Measurements from ENCODE around the gene HSF4. TPM values are rescaled to one million over a fixed set of nuclear protein-coding genes. Genes with fewer than 3 reads are reported as not detected.
A peak's percentile ranks its signal among the peaks of the same experiment; 100 is the strongest.

The HSF4 gene
- total RNA-seq, 1 donor from 2014 or later = 19.0 TPM

DNA sequence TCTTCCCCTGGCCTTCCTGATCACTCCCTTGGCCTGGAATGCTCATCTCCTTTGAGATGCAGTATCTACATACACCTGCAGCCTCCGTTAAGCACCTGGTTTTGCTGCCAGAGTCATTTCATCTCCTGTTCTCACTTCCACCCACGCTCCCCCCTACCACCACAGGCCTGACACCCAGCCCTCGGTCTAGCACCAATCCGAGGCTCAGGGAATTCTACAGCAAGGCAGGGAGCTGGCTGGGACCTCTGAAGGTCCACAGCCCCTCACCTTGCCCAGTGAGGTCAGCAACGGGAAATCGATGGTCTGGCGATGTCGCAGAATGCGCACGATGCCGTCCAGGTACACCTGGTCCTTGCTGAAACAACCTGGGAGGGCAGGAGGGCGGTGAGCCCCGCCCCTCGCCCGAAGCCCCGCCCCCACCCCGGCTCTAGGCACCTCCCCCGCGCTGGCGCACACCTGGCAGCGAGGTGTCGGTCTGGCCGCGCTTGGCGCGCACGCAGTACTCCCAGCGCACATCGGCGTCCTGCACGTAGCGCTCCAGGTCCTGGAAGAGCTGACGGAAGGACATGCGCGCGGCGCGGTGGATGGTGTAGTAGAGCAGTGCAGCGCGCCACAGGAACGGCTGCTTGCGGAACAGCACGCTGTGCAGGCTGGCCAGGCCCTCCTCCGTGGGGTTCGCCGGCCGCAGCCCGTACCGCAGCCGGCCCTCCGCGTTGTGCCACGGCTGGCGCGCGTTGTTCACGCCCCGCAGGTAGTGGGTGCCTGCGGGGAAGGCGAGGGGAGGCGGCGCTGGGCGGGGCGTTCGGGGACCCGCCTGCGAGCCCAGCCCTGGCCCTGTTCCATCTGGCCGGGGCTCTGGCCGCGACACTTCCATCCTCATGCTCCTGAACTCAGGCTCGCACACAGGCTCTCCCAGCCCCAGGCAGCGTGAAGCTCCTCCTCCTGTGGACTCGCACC, 13.5 kb downstream of the HSF4 start:
- no peaks in the 10 kb centered on the region for H3K9me3 Mint-ChIP-seq (ENCODE audit: low read depth)
- peaks cover 27% of the 10 kb centered on the region for H3K4me1 Mint-ChIP-seq (ENCODE audit: low read depth)
- peak overlapping the region; percentile 58 for H3K4me3 Mint-ChIP-seq (ENCODE audit: unreplicated experiment)
- H3K27ac Mint-ChIP-seq (ENCODE audit: unreplicated experiment) = no peak overlapping the region
- H3K27me3 Mint-ChIP-seq (ENCODE audit: low read depth) = no peaks in the 10 kb centered on the region
- DNase-seq (ENCODE audit: low spot score) = no peak
- TF ChIP-seq, protein P1, sequence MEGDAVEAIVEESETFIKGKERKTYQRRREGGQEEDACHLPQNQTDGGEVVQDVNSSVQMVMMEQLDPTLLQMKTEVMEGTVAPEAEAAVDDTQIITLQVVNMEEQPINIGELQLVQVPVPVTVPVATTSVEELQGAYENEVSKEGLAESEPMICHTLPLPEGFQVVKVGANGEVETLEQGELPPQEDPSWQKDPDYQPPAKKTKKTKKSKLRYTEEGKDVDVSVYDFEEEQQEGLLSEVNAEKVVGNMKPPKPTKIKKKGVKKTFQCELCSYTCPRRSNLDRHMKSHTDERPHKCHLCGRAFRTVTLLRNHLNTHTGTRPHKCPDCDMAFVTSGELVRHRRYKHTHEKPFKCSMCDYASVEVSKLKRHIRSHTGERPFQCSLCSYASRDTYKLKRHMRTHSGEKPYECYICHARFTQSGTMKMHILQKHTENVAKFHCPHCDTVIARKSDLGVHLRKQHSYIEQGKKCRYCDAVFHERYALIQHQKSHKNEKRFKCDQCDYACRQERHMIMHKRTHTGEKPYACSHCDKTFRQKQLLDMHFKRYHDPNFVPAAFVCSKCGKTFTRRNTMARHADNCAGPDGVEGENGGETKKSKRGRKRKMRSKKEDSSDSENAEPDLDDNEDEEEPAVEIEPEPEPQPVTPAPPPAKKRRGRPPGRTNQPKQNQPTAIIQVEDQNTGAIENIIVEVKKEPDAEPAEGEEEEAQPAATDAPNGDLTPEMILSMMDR (IDR thresholded peaks at IDR 0.05) = peak; percentile 23
- H3K36me3 Mint-ChIP-seq (ENCODE audit: low read depth) = peaks cover 1% of the 10 kb centered on the region

DNA sequence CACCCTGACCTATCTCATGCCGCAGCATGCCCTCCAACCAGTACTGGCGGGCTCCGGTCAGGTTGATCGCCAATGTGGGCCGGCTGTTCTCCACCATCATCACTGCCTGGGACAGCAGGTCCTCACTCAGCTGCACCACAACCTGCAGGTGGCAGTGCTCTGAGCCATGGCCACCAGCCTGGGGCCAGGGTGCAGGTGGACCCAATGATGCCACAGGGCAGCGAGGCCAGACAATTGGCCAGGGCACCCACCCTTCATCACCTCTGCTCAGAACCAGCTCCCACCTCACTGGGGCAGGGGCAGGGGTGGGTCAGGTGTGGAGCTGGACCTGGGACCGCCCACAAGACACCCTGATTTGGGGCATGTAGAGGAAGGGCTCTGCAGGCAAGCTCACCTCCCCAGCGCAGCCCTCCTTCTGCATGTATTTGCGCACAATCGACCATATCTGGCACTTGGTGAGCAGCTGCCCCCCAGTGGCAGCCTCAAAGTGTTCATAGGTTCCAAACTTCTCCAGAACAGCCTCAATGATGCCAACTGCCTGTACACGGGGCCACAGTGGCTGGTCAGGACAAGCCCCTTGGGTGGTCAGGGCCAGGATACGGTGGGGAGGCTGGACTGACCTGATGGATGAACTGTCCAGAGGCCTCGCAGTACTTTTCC, 15.0 kb downstream of the HSF4 start:
- Mint-ChIP-seq H3K27me3 (ENCODE audit: low read depth) (no peaks in the 10 kb centered on the region), H3K36me3 (ENCODE audit: low read depth) (peaks cover 1% of the 10 kb centered on the region), H3K4me1 (ENCODE audit: low read depth) (peaks cover 17% of the 10 kb centered on the region), H3K27ac (ENCODE audit: unreplicated experiment) (no peak overlapping the region), H3K9me3 (ENCODE audit: low read depth) (no peaks in the 10 kb centered on the region), H3K4me3 (ENCODE audit: unreplicated experiment) (no peak overlapping the region)
- TF ChIP-seq, protein P1 (IDR thresholded peaks at IDR 0.05) = peak; percentile 48
- DNase-seq (ENCODE audit: low spot score) = no peak

DNA sequence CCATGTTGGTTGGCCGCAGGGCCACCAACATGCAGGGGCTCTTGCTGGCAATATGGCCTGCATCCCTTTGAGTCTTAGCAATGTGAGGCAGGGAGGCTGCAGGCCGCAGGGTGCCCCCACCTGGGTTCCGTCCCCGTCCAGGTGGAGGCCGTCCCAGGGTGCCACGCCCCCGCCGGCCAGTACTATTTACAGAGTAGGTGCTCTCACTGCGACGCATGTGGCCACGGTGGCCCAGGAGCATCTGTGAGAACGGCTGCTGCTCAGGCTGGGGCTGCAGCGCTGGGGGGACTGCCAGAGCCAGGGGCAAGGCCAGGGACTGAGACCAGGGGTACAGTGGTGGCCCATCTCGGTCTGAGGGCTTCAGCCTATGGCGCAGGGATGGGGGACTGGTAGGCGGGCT, 15.6 kb downstream of the HSF4 start:
- peaks cover 1% of the 10 kb centered on the region for H3K36me3 Mint-ChIP-seq (ENCODE audit: low read depth)
- H3K4me1 Mint-ChIP-seq (ENCODE audit: low read depth) = peaks cover 19% of the 10 kb centered on the region
- no peaks in the 10 kb centered on the region for H3K9me3 Mint-ChIP-seq (ENCODE audit: low read depth)
- no peak overlapping the region for H3K27ac Mint-ChIP-seq (ENCODE audit: unreplicated experiment)
- H3K4me3 Mint-ChIP-seq (ENCODE audit: unreplicated experiment) = no peak overlapping the region
- DNase-seq (ENCODE audit: low spot score) = no peak
- H3K27me3 Mint-ChIP-seq (ENCODE audit: low read depth) = no peaks in the 10 kb centered on the region
- TF ChIP-seq, protein P1 (IDR thresholded peaks at IDR 0.05) = no peak

DNA sequence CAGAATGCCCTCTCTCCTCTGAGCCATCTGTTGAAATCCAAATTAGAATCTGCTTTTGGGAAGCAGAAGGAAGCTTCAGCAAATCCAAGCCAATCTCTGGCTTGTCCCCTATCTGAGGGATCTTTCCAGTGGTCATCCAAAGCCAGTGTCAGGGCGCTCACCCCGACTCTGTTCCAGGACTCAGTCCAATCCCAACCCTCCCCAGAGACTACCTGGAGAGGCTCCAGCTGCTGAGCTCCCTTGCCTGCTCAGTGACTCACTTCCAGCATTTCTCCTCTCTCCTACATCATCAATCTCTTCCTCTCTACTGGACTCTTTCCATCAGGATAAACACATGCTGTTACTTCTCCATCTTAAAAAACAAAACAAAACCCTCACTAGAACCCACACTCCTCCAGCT, 16.8 kb downstream of the HSF4 start:
- Mint-ChIP-seq H3K36me3 (ENCODE audit: low read depth) (peaks cover 1% of the 10 kb centered on the region), H3K27me3 (ENCODE audit: low read depth) (no peaks in the 10 kb centered on the region), H3K4me3 (ENCODE audit: unreplicated experiment) (no peak overlapping the region), H3K27ac (ENCODE audit: unreplicated experiment) (no peak overlapping the region), H3K4me1 (ENCODE audit: low read depth) (peaks cover 22% of the 10 kb centered on the region), H3K9me3 (ENCODE audit: low read depth) (no peaks in the 10 kb centered on the region)
- no peak for DNase-seq (ENCODE audit: low spot score)
- TF ChIP-seq, protein P1 (IDR thresholded peaks at IDR 0.05) = no peak

DNA sequence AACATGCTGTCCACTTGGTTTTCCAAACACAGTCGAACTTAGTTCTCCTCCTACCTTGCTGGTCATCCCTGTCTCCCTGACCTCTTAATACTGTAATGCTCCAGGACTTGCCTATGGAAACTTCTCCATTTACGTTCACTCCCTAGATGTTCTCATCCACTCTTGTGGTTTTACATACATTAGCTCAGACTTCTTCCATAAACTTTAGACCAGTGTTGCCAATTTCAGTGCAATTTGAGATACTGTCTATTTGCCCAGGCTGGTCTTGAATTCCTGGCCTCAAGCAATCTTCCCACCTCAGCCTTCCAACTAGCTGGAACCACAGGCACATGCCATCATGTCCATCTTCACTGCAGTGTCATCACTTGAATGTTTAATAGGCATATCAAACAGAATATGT, 17.7 kb downstream of the HSF4 start:
- no peak overlapping the region for H3K4me3 Mint-ChIP-seq (ENCODE audit: unreplicated experiment)
- peaks cover 1% of the 10 kb centered on the region for H3K36me3 Mint-ChIP-seq (ENCODE audit: low read depth)
- no peak for DNase-seq (ENCODE audit: low spot score)
- H3K9me3 Mint-ChIP-seq (ENCODE audit: low read depth) = no peaks in the 10 kb centered on the region
- no peaks in the 10 kb centered on the region for H3K27me3 Mint-ChIP-seq (ENCODE audit: low read depth)
- no peak overlapping the region for H3K27ac Mint-ChIP-seq (ENCODE audit: unreplicated experiment)
- TF ChIP-seq, protein P1 (IDR thresholded peaks at IDR 0.05) = no peak
- H3K4me1 Mint-ChIP-seq (ENCODE audit: low read depth) = peaks cover 21% of the 10 kb centered on the region
